H9 (cell line): ENCODE results near the gene DLST. TPM values are rescaled to one million over a fixed set of nuclear protein-coding genes. Genes with fewer than 3 reads are reported as not detected.

Source experiments
- DNase-seq: peaks from one replicate; pipeline ENCODE4 v3.0.0-alpha.2; 2017
- H2AFZ ChIP-seq: one replicate; pipeline ENCODE4 v1.6.1; 2013; ENCODE audit warnings: mild to moderate bottlenecking, low read length, control low read depth, moderate library complexity
- H2AK5ac ChIP-seq: 2 replicates; pipeline ENCODE4 v1.6.1; 2013; ENCODE audit warnings: low read length, control low read depth, mixed read lengths; ENCODE audit not compliant: insufficient read length
- H2BK120ac ChIP-seq: one replicate; pipeline ENCODE4 v1.6.1; 2013; ENCODE audit warnings: low read depth, mild to moderate bottlenecking, low read length, control low read depth, inconsistent platforms; ENCODE audit not compliant: poor library complexity, severe bottlenecking
- H2BK12ac ChIP-seq: 2 replicates; pipeline ENCODE4 v1.6.1; 2013; ENCODE audit warnings: low read length, control low read depth, mixed read lengths, low read depth; ENCODE audit not compliant: insufficient read length
- H2BK15ac ChIP-seq: 2 replicates; pipeline ENCODE4 v1.6.1; 2013; ENCODE audit warnings: low read depth, low read length, control low read depth
- H2BK20ac ChIP-seq: one replicate; pipeline ENCODE4 v1.6.1; 2013; ENCODE audit warnings: low read depth, mild to moderate bottlenecking, low read length, control low read depth, inconsistent platforms; ENCODE audit not compliant: poor library complexity, severe bottlenecking
- H2BK5ac ChIP-seq: 2 replicates; pipeline ENCODE4 v1.6.1; 2013; ENCODE audit warnings: low read length, control low read depth, mixed read lengths; ENCODE audit not compliant: insufficient read length
- H3K14ac ChIP-seq: 2 replicates; pipeline ENCODE4 v1.6.1; 2013; ENCODE audit warnings: low read length, control low read depth; ENCODE audit not compliant: insufficient read depth
- H3K18ac ChIP-seq: 2 replicates; pipeline ENCODE4 v1.6.1; 2013; ENCODE audit warnings: low read depth, mild to moderate bottlenecking, mixed read lengths, low read length, control low read depth; ENCODE audit not compliant: insufficient read length
- H3K23ac ChIP-seq: 2 replicates; pipeline ENCODE4 v1.6.1; 2013; ENCODE audit warnings: low read length, control low read depth, mixed read lengths, low read depth; ENCODE audit not compliant: insufficient read length
- H3K23me2 ChIP-seq: 2 replicates; pipeline ENCODE4 v1.6.1; 2013; ENCODE audit warnings: low read depth, mild to moderate bottlenecking, mixed read lengths, low read length, control low read depth; ENCODE audit not compliant: insufficient read length, poor library complexity, severe bottlenecking
- H3K27ac ChIP-seq: 2 replicates; pipeline ENCODE4 v1.5.1; 2013; ENCODE audit warnings: low read length, control low read depth, mixed read lengths, low read depth; ENCODE audit not compliant: insufficient read length
- H3K27me3 ChIP-seq: 2 replicates; pipeline ENCODE4 v1.6.1; 2013; ENCODE audit warnings: low read length, control low read depth, inconsistent platforms; ENCODE audit not compliant: insufficient read depth
- H3K4ac ChIP-seq: 2 replicates; pipeline ENCODE4 v1.6.1; 2013; ENCODE audit warnings: low read depth, mild to moderate bottlenecking, control low read depth, inconsistent platforms, low read length, moderate library complexity
- H3K4me1 ChIP-seq: 2 replicates; pipeline ENCODE4 v1.6.1; 2013; ENCODE audit warnings: low read length, control low read depth, inconsistent platforms; ENCODE audit not compliant: insufficient read depth
- H3K4me2 ChIP-seq: 2 replicates; pipeline ENCODE4 v1.6.1; 2013; ENCODE audit warnings: low read length, control low read depth, mixed read lengths; ENCODE audit not compliant: insufficient read length, insufficient read depth
- H3K56ac ChIP-seq: 2 replicates; pipeline ENCODE4 v1.6.1; 2013; ENCODE audit warnings: low read depth, mild to moderate bottlenecking, mixed read lengths, low read length, control low read depth; ENCODE audit not compliant: insufficient read length
- H3K79me1 ChIP-seq: 2 replicates; pipeline ENCODE4 v1.6.1; 2013; ENCODE audit warnings: low read depth, mild to moderate bottlenecking, moderate library complexity, low read length, control low read depth, inconsistent platforms; ENCODE audit not compliant: insufficient read depth, poor library complexity, severe bottlenecking
- H3K79me2 ChIP-seq: 2 replicates; pipeline ENCODE4 v1.6.1; 2013; ENCODE audit warnings: low read length, control low read depth, inconsistent platforms; ENCODE audit not compliant: insufficient read depth
- H3K9ac ChIP-seq: 2 replicates; pipeline ENCODE4 v1.6.1; 2013; ENCODE audit warnings: low read length, control low read depth, mixed read lengths; ENCODE audit not compliant: insufficient read length; ENCODE audit errors: extremely low read depth
- H3K9me3 ChIP-seq: one replicate; pipeline ENCODE4 v1.6.1; 2013; ENCODE audit warnings: low read depth, low read length, inconsistent platforms; ENCODE audit not compliant: control insufficient read depth
- H3T11ph ChIP-seq: one replicate; pipeline ENCODE4 v1.6.1; 2013; ENCODE audit warnings: mild to moderate bottlenecking, low read length, control low read depth, inconsistent platforms
- H4K20me1 ChIP-seq: one replicate; pipeline ENCODE4 v1.6.1; 2013; ENCODE audit not compliant: control insufficient read depth, insufficient read length, insufficient read depth
- H4K5ac ChIP-seq: 2 replicates; pipeline ENCODE4 v1.6.1; 2013; ENCODE audit warnings: low read depth, mild to moderate bottlenecking, mixed read lengths, low read length, control low read depth; ENCODE audit not compliant: insufficient read length
- H4K8ac ChIP-seq: replicated peaks from 2 replicates; pipeline ENCODE4 v1.6.1; 2013; ENCODE audit warnings: low read length, control low read depth, mixed read lengths, low read depth; ENCODE audit not compliant: insufficient read length
- H4K91ac ChIP-seq: 2 replicates; pipeline ENCODE4 v1.6.1; 2013; ENCODE audit warnings: low read depth, mild to moderate bottlenecking, moderate library complexity, mixed read lengths, low read length, control low read depth; ENCODE audit not compliant: insufficient read length
- H3K27ac Mint-ChIP-seq, 3 experiments: 2 replicates in 2 of 3; 3 replicates in 1 of 3; pipeline ENCODE4 v1.8.0; 2020 to 2021; ENCODE audit warnings: mixed read lengths in 3 of 3, mild to moderate bottlenecking in 1 of 3, moderate library complexity in 1 of 3
- H3K27me3 Mint-ChIP-seq: 2 replicates; pipeline ENCODE4 v1.8.0; 2021; ENCODE audit warnings: low read depth, mild to moderate bottlenecking, moderate library complexity, mixed read lengths
- H3K36me3 Mint-ChIP-seq, 3 experiments: 2 replicates in 2 of 3; 3 replicates in 1 of 3; pipeline ENCODE4 v1.8.0; 2020 to 2021; ENCODE audit warnings: low read depth in 3 of 3, mixed read lengths in 3 of 3; ENCODE audit not compliant: insufficient read depth in 1 of 3
- H3K4me1 Mint-ChIP-seq, 2 experiments: 2 replicates each; pipeline ENCODE4 v1.8.0; 2020; ENCODE audit warnings: mixed read lengths in 2 of 2
- H3K4me3 Mint-ChIP-seq, 2 experiments: 2 replicates in 1 of 2; 3 replicates in 1 of 2; pipeline ENCODE4 v1.8.0; 2020 to 2021; ENCODE audit warnings: mild to moderate bottlenecking in 2 of 2, mixed read lengths in 2 of 2, moderate library complexity in 1 of 2
- H3K9me3 Mint-ChIP-seq, 2 experiments: 2 replicates in 1 of 2; 3 replicates in 1 of 2; pipeline ENCODE4 v1.8.0; 2020; ENCODE audit warnings: mild to moderate bottlenecking in 2 of 2, mixed read lengths in 2 of 2, moderate library complexity in 1 of 2
- CTCF ChIP-seq: fragments of 200-600 bp; sonication (generic); conservative IDR thresholded peaks from 3 replicates; pipeline ENCODE4 v1.8.0; 2021; ENCODE audit warnings: antibody characterized with exemption, mild to moderate bottlenecking
- WGBS: extraction: QIAGEN DNeasy Blood & Tissue Kit; methylation state at CpG from one replicate; pipeline ENCODE4 v1.1.7; 2013; ENCODE audit warnings: missing lambda C conversion rate, low lambda C conversion rate, mixed read lengths; ENCODE audit not compliant: insufficient read length; ENCODE audit errors: extremely low coverage; 5-methylcytosine and 5-hydroxymethylcytosine counted together
- total RNA-seq: library from RNA; stranded (reverse); gene quantifications from 2 replicates; pipeline ENCODE4 v1.2.1, GENCODE V29; 2021

Gene DLST
- total RNA-seq, 1 experiment from 2014 or later: 116 TPM

GRCh38 chr14:74879427-74880182, 2.1 kb upstream of the DLST start:
- H3K36me3 Mint-ChIP-seq: peaks cover 0 to 9% (median 6%) of the 10 kb centered on the region in 3 experiments; a peak in 4 of 7 replicates
- no peak overlapping the region for H2BK12ac ChIP-seq
- no peak overlapping the region for H2AK5ac ChIP-seq
- H3K27me3 Mint-ChIP-seq: no peaks in the 10 kb centered on the region
- no peak overlapping the region for H3K14ac ChIP-seq
- TF ChIP-seq CTCF: no peak
- H3K4ac ChIP-seq: no peak overlapping the region
- no peak overlapping the region for H2AFZ ChIP-seq
- H3K9me3 ChIP-seq: no peaks in the 10 kb centered on the region
- H3K27ac ChIP-seq: no peak overlapping the region
- H3K56ac ChIP-seq: no peak overlapping the region
- no peak overlapping the region for H3K23ac ChIP-seq
- no peak overlapping the region for H4K5ac ChIP-seq
- H3K9me3 Mint-ChIP-seq: no peaks in the 10 kb centered on the region
- no peak overlapping the region for H4K8ac ChIP-seq
- H4K91ac ChIP-seq: no peak overlapping the region
- peaks cover 11% of the 10 kb centered on the region for H3K23me2 ChIP-seq
- H3K4me3 Mint-ChIP-seq: no peak overlapping the region
- H2BK15ac ChIP-seq: no peak overlapping the region
- no peak overlapping the region for H2BK5ac ChIP-seq
- H2BK20ac ChIP-seq: no peak overlapping the region
- H2BK120ac ChIP-seq: no peak overlapping the region
- no peak overlapping the region for H3K4me2 ChIP-seq
- H3K18ac ChIP-seq: no peak overlapping the region
- peaks cover 21% of the 10 kb centered on the region; the same call in 1 of the 2 replicates for H3K79me2 ChIP-seq
- peaks cover 13% of the 10 kb centered on the region for H3K4me1 ChIP-seq
- H3K27ac Mint-ChIP-seq: no peak overlapping the region; a peak in 1 of 7 replicates
- no peak overlapping the region for H3T11ph ChIP-seq
- no peaks in the 10 kb centered on the region for H3K27me3 ChIP-seq
- no peak overlapping the region for H3K9ac ChIP-seq
- no peak for DNase-seq
- H3K79me1 ChIP-seq: peaks cover 17% of the 10 kb centered on the region
- no CpG with 5 or more reads among the region's 3 CpGs for WGBS
- H3K4me1 Mint-ChIP-seq: peaks cover 36 to 49% of the 10 kb centered on the region in 2 experiments
- H4K20me1 ChIP-seq: no peaks in the 10 kb centered on the region
